Immature natural killer cell (primary cell): ENCODE measurements around the gene ICA1L. TPM values are rescaled to one million over a fixed set of nuclear protein-coding genes. Genes with fewer than 3 reads are reported as not detected.
"Not testable (repeated sequence)": the region's sequence is repeated elsewhere in the genome, so short reads cannot be mapped to it uniquely, and the experiment has no call there.

Source experiments
- DNase-seq, 3 donors: peaks; one replicate each; pipeline ENCODE4 v3.0.0; 2022; ENCODE audit warnings: mixed read lengths in 1 of 3
- H3K27ac Mint-ChIP-seq, 6 donors: one replicate each; pipeline ENCODE4 v1.8.0; 2020; ENCODE audit warnings: mixed read lengths in 6 of 6, mild to moderate bottlenecking in 5 of 6, inconsistent platforms in 4 of 6, moderate library complexity in 3 of 6
- H3K27me3 Mint-ChIP-seq, 3 donors: one replicate each; pipeline ENCODE4 v1.8.0; 2020 to 2021; ENCODE audit warnings: low read depth in 3 of 3, mild to moderate bottlenecking in 3 of 3, mixed read lengths in 3 of 3, moderate library complexity in 3 of 3, inconsistent platforms in 1 of 3
- H3K36me3 Mint-ChIP-seq, 3 donors: one replicate each; pipeline ENCODE4 v1.8.0; 2020; ENCODE audit warnings: mixed read lengths in 3 of 3, inconsistent platforms in 2 of 3, mild to moderate bottlenecking in 2 of 3
- H3K4me1 Mint-ChIP-seq, 2 donors: one replicate each; pipeline ENCODE4 v1.8.0; 2020; ENCODE audit warnings: inconsistent platforms in 2 of 2, mild to moderate bottlenecking in 2 of 2, mixed read lengths in 2 of 2, moderate library complexity in 1 of 2
- H3K4me3 Mint-ChIP-seq, 5 donors: one replicate each; pipeline ENCODE4 v1.8.0; 2020; ENCODE audit warnings: mild to moderate bottlenecking in 5 of 5, mixed read lengths in 5 of 5, inconsistent platforms in 3 of 5, moderate library complexity in 3 of 5
- H3K9me3 Mint-ChIP-seq, 6 donors: one replicate each; pipeline ENCODE4 v1.8.0; 2020; ENCODE audit warnings: mild to moderate bottlenecking in 6 of 6, mixed read lengths in 6 of 6, inconsistent platforms in 4 of 6, moderate library complexity in 3 of 6
- polyA plus RNA-seq, 3 donors: library from polyadenylated mRNA; unstranded; fragments of 300-500 nt; fragmentation: Illumina TruSeq; gene quantifications; one replicate each; pipeline ENCODE4 v1.2.3, GENCODE V29; 2021

Gene ICA1L
- polyA plus RNA-seq, 3 donors from 2014 or later = 4.6 to 4.9 (median 4.7) TPM

DNA sequence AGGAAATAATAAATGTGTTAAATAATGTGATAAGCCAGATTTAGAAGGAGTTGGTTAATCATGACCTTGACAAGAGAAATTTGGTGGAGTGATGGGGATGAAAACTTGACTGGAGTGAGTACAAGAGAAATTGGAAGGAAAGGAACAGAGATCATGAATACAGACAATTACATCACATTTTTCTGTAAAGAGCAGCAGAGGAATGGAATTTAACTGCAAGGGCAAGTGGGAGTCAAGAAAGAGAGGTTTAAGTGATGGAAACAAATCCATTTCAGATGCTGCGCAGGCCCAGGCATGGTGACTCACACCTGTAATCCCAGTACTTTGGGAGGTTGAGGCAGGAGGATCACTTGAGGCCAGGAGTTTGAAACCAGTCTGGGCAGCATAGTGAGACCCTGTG lies 46.7 kb downstream of the ICA1L start:
- Mint-ChIP-seq H3K9me3 (no peaks in the 10 kb centered on the region), H3K4me1 (no peaks in the 10 kb centered on the region), H3K36me3 (peaks cover 0 to 17% (median 16%) of the 10 kb centered on the region in 3 donors), H3K4me3 (no peak overlapping the region), H3K27ac (no peak overlapping the region), H3K27me3 (no peaks in the 10 kb centered on the region)
- DNase-seq = no peak

DNA sequence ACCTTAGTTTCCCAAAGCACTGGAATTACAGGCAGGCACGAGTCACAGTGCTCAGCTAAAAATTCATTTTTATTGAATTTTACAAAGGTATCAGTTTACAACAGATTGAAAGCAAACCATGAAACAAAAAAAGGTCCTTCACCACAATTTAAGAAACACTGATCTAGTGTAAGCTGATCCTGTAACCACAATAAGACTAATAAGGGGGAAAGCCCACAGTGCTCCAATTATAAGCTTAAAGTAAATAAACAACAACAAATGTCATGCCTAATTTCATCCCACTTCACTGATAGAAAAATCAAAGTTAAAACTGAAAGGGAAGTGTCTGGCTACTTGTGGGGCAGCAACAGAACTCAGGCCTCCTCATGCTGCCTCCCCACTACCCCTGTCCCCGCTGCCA lies 49.2 kb downstream of the ICA1L start:
- H3K27me3 Mint-ChIP-seq = no peaks in the 10 kb centered on the region
- no peaks in the 10 kb centered on the region for H3K9me3 Mint-ChIP-seq
- peaks cover 0 to 19% (median 19%) of the 10 kb centered on the region in 3 donors for H3K36me3 Mint-ChIP-seq
- no peak for DNase-seq
- no peaks in the 10 kb centered on the region for H3K4me1 Mint-ChIP-seq
- no peak overlapping the region for H3K27ac Mint-ChIP-seq
- no peak overlapping the region for H3K4me3 Mint-ChIP-seq

DNA sequence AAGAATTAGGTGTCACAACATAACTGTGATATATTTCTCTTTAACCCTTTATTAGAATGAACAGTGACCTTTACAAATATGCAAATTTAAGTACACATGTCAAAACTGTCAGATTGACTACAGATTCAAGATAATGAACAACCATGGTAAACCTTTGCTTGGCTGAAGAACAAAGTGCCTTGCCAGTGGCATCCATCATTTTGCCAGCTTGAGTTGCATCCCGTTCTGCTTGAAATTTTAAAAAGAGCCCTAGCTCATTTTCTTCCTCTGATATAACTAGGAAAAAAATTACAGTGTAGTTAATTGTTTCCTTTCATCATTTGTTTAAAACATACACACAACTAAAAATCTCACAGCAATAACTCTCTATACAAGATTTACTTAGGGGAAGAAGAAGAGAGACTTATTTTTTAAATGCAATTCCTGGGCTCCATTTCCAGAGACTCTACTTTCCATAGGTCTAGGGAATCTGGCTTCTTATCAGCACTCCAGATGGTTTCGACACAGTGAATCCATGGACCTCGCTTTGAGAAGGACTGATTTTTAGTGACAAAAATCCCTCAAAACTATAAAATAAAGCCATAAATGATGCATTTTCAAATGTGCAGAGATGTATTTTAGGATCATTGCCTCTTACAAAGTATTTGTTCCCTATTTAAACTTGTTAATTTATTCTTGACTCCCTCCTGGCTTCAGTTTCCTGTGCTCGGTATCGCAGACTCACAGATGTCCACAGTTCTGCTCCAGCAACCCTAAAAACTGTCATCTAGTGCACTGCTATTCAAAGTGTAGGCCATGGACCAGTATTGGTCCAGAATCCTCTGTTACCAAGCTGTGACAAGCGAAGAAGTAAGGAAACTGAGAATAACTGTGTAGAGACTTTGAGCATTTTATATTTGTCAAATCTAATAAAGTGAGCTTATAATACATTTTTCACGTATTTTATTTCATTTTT lies 50.1 kb downstream of the ICA1L start:
- Mint-ChIP-seq H3K9me3 (no peaks in the 10 kb centered on the region), H3K36me3 (peaks cover 0 to 19% (median 19%) of the 10 kb centered on the region in 3 donors), H3K27ac (no peak overlapping the region), H3K4me3 (no peak overlapping the region), H3K27me3 (no peaks in the 10 kb centered on the region), H3K4me1 (no peaks in the 10 kb centered on the region)
- DNase-seq = no peak

DNA sequence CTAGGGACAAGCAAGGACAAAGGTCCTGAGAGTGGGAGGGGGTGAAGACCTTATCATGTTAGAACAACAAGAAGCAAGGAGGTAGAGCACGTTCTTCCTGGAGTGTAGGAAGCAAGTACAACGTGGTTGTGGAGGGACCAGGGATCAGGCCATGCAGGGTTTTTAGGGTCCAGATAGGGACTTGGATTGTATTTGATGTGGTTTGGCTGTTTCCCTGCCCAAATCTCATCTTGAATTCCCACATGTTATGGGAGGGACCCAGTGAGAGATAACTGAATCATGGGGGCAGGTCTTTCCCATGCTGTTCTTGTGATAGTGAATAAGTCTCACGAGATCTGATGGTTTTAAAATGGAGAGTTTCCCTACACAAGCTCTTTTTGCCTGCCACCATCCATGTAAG lies 53.2 kb downstream of the ICA1L start:
- no peak overlapping the region for H3K27ac Mint-ChIP-seq
- H3K9me3 Mint-ChIP-seq = no peaks in the 10 kb centered on the region
- H3K27me3 Mint-ChIP-seq = no peaks in the 10 kb centered on the region
- DNase-seq = no peak
- H3K36me3 Mint-ChIP-seq = peaks cover 17 to 31% (median 26%) of the 10 kb centered on the region in 3 donors
- no peaks in the 10 kb centered on the region for H3K4me1 Mint-ChIP-seq
- no peak overlapping the region for H3K4me3 Mint-ChIP-seq

DNA sequence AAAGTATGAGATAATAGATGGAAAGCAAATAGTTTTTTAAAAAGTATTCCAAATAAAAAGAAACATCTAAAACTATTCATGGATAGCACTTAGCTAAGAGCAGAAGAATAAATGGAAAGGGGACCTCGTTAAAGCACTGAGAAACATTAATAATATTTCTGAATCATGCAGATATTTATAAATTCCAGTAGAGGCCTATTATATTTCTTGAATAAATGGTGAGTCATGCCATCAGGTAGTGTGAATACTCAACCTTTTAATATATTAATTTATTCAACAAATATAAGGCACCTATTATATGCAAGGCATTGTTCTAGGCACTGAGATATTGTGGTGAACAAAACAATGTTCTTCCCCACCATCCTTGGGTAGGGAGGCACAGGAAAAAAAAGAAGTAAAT lies 53.8 kb downstream of the ICA1L start:
- H3K36me3 Mint-ChIP-seq = peaks cover 17 to 27% (median 26%) of the 10 kb centered on the region in 3 donors
- no peaks in the 10 kb centered on the region for H3K9me3 Mint-ChIP-seq
- H3K27ac Mint-ChIP-seq = no peak overlapping the region
- H3K4me1 Mint-ChIP-seq = no peaks in the 10 kb centered on the region
- H3K4me3 Mint-ChIP-seq = no peak overlapping the region
- DNase-seq = no peak
- no peaks in the 10 kb centered on the region for H3K27me3 Mint-ChIP-seq

DNA sequence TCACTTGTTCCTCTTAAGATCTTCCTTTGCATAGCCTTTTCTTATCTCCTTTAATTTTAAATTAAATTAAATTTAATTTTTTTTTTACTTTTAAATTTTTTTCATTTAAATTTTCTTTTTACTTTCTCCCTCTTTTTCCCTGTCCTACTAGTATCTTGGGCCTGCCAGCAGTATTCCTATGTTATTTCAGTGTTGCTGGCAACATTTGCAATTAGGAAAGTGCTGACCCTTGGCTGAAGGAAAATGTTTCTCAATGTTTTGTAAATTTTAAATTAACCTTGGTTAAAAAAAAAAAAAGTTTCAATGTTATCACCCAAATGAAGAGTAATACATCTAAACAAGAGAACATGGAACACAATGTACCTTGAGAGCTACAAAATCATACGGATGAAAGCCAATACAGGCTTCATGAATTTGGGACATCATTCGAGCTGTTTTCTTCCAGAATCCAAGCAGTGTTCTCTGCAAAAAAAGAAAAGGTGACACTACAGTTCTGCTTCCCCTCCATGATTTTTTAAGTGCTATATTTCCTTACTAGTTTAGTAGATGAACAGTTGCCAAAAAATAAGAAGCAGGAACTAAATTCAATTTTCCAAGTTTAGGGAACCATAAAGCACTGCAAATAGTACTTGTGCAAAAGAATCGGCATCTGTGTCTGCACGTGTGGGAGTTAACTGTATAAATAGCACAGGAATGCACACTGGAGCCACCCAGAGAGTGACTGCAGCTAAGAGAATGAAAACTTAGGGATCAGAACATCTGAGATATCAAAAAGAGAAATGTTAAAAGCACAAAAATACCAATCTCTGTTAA lies 55.8 kb downstream of the ICA1L start:
- H3K9me3 Mint-ChIP-seq = no peaks in the 10 kb centered on the region
- H3K36me3 Mint-ChIP-seq = peaks cover 25 to 37% (median 35%) of the 10 kb centered on the region in 3 donors
- DNase-seq = no peak
- H3K4me3 Mint-ChIP-seq = no peak overlapping the region
- no peak overlapping the region for H3K27ac Mint-ChIP-seq
- H3K4me1 Mint-ChIP-seq = no peaks in the 10 kb centered on the region
- no peaks in the 10 kb centered on the region for H3K27me3 Mint-ChIP-seq

DNA sequence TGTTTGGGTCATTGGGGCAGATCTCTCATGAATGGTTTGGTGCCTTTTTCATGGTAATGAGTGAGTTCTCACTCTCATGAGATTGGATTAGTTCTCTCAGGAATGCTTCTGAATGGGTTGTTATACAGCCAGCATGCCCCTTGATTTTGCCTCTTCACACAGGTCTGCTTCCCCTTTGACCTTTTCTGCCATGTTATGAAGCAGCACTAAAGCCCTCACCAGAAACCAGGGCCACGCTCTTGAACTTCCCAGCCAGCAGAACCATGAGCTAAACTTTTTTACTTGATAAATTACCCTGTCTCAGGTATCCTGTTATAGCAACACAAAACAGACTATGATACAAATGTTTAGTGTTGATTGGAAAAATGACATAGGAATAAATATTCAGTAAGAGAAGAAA lies 57.3 kb downstream of the ICA1L start:
- Mint-ChIP-seq H3K27me3 (no peaks in the 10 kb centered on the region), H3K4me3 (no peak overlapping the region)

DNA sequence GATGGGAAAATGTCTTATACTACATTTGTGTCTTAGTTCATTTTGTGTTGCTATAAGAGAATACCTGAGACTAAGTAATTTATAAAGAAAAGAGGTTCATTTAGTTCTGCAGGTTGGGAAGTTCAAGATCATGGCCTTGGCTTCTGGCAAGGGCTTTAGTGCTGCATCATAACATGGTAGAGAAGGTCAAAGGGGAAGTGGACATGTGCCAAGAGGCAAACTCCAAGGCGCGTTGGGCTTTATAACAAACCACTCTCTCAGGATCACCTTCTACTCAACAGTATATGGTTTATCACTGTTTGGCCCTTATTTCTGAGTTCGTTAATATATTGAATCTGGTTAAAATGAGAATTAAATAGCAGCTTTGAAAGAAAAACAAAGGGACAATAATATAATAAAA lies 58.2 kb downstream of the ICA1L start:
- Mint-ChIP-seq H3K9me3 (no peaks in the 10 kb centered on the region), H3K4me1 (no peaks in the 10 kb centered on the region), H3K27me3 (no peaks in the 10 kb centered on the region)

More for the DNA sequence above, 57.3 kb downstream of the ICA1L start:
- Mint-ChIP-seq H3K9me3 (no peaks in the 10 kb centered on the region), H3K36me3 (peaks cover 29 to 43% (median 42%) of the 10 kb centered on the region in 3 donors), H3K27ac (no peak overlapping the region), H3K4me1 (no peaks in the 10 kb centered on the region)
- DNase-seq = no peak

DNA sequence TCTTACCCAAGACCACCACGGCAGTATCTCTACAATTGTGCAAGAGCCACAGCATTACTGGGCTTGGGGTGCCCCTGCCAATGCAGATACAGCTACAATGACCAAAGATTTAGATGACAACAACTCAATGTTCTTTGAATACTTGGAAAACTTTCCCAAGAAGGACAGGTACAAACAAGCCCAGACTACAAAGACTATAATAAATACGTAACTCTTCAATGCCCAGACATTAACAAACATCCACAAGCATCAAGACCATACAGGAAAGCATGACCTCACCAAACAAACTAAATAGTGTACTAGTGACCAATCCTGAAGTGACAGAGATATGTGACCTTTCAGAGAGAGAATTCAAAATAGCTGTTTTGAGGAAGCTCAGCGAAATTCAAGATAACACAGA lies 62.8 kb downstream of the ICA1L start:
- DNase-seq = no peak
- H3K27me3 Mint-ChIP-seq = no peaks in the 10 kb centered on the region
- no peak overlapping the region for H3K4me3 Mint-ChIP-seq
- peaks cover 25 to 54% (median 49%) of the 10 kb centered on the region in 3 donors for H3K36me3 Mint-ChIP-seq
- no peaks in the 10 kb centered on the region for H3K9me3 Mint-ChIP-seq
- no peak overlapping the region for H3K27ac Mint-ChIP-seq
- H3K4me1 Mint-ChIP-seq = no peaks in the 10 kb centered on the region

More for the DNA sequence above, 58.2 kb downstream of the ICA1L start:
- peaks cover 36 to 51% (median 48%) of the 10 kb centered on the region in 3 donors for H3K36me3 Mint-ChIP-seq
- DNase-seq = no peak
- no peak overlapping the region for H3K27ac Mint-ChIP-seq
- H3K4me3 Mint-ChIP-seq = no peak overlapping the region

DNA sequence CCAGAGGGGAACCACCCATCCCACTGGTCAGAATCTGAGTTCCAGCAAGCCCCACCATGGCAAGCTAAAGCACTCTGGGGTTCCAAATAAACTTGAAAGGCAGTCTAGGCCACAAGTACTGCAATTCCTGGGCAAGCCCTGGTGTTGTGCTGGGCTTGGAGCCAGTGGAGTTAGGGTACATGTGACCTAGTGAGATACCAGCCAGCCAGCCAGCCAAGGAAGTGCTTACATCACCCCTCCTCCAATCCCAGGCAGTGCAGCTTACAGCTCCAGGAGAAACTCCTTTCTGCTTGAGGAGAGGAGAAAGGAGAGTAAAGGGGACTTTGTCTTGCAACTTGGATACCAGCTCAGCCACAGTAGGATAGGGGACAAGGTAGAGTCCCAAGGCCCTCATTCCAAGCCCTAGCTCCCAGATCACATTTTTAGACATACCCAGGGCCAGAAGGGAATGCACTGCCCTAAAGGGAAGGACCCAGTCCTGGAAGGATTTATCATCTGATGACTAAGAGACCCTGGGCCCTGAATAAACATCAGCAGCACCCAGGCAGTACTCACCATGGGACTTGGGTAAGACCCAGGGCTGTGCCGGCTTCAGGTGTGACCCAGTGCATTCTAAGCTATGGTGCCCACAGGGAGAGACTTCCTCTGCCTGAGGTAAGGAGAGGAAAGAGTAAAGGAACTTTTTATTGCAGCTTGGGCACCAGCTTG lies 64.0 kb downstream of the ICA1L start:
- peaks cover 27 to 57% (median 52%) of the 10 kb centered on the region in 3 donors for H3K36me3 Mint-ChIP-seq
- not testable (repeated sequence) for H3K27me3 Mint-ChIP-seq, H3K9me3 Mint-ChIP-seq

DNA sequence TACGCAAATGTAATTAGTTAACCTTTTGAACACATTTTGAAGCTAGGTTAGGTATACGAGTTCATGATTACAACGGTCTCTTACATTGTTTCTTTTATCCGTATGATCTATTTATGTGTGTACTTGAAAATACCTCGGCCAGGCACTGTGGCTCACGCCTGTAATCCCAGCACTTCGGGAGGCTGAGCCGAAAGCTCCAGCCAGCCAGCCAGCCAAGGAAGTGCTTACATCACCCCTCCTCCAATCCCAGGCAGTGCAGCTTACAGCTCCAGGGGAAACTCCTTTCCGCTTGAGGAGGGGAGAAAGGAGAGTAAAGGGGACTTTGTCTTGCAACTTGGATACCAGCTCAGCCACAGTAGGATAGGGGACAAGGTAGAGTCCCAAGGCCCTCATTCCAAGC lies 65.7 kb downstream of the ICA1L start:
- not testable (repeated sequence) for H3K27ac Mint-ChIP-seq, H3K9me3 Mint-ChIP-seq, H3K27me3 Mint-ChIP-seq, H3K4me1 Mint-ChIP-seq, DNase-seq, H3K4me3 Mint-ChIP-seq
- H3K36me3 Mint-ChIP-seq = peaks cover 20 to 64% (median 57%) of the 10 kb centered on the region in 3 donors

More for the DNA sequence above, 64.0 kb downstream of the ICA1L start:
- not testable (repeated sequence) for H3K4me1 Mint-ChIP-seq, H3K4me3 Mint-ChIP-seq, DNase-seq, H3K27ac Mint-ChIP-seq

DNA sequence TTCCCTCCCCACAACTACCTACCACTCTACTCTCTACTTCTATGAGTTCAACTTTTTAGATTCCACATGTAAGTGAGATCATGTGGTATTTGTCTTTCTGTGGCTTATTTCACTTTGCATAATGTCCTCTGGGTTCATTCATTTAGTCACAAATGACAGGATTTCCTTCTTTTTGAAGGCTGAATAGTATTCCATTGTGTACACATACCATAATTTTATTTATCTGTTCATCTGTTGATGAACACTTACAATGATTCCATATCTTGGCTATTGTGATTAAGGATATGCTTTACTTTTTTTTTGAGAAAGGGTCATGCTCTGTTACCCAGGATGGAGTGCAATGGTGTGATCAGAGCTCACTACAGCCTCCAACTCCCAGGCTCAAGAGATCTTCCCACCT lies 73.6 kb downstream of the ICA1L start:
- Mint-ChIP-seq H3K27me3 (no peaks in the 10 kb centered on the region), H3K9me3 (peaks cover 0 to 2% (median 0%) of the 10 kb centered on the region in 6 donors), H3K36me3 (peaks cover 23 to 45% (median 41%) of the 10 kb centered on the region in 3 donors), H3K27ac (no peak overlapping the region), H3K4me1 (no peaks in the 10 kb centered on the region), H3K4me3 (no peak overlapping the region)
- no peak for DNase-seq

DNA sequence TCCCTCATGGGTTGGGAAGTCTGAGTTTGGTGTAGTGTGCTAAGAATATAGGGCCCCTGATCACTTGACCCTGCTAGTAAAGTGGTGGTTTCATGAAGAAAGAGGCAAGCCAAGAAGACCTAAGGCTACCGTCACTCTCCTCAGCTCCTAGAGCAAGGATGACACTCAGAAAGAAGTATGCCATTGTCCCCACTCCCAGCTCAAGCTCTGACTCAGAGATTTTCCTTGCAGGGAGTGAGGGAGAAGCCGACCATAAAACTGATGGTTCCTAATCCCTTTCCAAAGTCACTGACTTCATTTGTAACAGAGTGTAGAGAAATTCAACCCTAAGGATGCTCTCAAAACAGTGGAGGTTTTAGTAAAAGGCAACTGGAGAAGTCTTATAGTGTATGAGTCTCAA lies 80.9 kb downstream of the ICA1L start:
- H3K27me3 Mint-ChIP-seq = peaks cover 0 to 3% (median 0%) of the 10 kb centered on the region in 3 donors
- H3K4me1 Mint-ChIP-seq = no peaks in the 10 kb centered on the region
- no peak for DNase-seq
- H3K27ac Mint-ChIP-seq = no peak overlapping the region
- H3K36me3 Mint-ChIP-seq = peaks cover 22 to 33% (median 28%) of the 10 kb centered on the region in 3 donors
- no peak overlapping the region for H3K4me3 Mint-ChIP-seq
- H3K9me3 Mint-ChIP-seq = no peaks in the 10 kb centered on the region
